ENCODE data around the gene FIGLA.
"Not testable (repeated sequence)": the region's sequence is repeated elsewhere in the genome, so short reads cannot be mapped to it uniquely, and the experiment has no call there.

FIGLA gene

GRCh38 chr2:70801607-70802263 is 11.3 kb upstream of the FIGLA start:
- Histone ChIP-seq H3K9me3 (ENCODE audit: low read length) (no peaks in the 10 kb centered on the region), H3K4me1 (ENCODE audit: insufficient read depth, low read length) (no peaks in the 10 kb centered on the region), H3K27me3 (ENCODE audit: insufficient read depth, low read length) (peaks cover 13% of the 10 kb centered on the region), H3K4me3 (ENCODE audit: low read length) (no peak overlapping the region), H3K36me3 (ENCODE audit: insufficient read depth, low read length) (no peaks in the 10 kb centered on the region), H2AFZ (ENCODE audit: low read depth, low read length) (no peak overlapping the region)

- Histone ChIP-seq H3K27me3 (ENCODE audit: insufficient read depth, low read length) (peaks cover 28% of the 10 kb centered on the region), H2AFZ (ENCODE audit: low read depth, low read length) (no peak overlapping the region), H3K36me3 (ENCODE audit: insufficient read depth, low read length) (no peaks in the 10 kb centered on the region), H3K4me1 (ENCODE audit: insufficient read depth, low read length) (no peaks in the 10 kb centered on the region), H3K4me3 (ENCODE audit: low read length) (no peak overlapping the region), H3K9me3 (ENCODE audit: low read length) (no peaks in the 10 kb centered on the region)
These were observed 9.3 kb upstream of the FIGLA start for GRCh38 chr2:70799706-70800105.

GRCh38 chr2:70797996-70798395 is 7.6 kb upstream of the FIGLA start:
- peaks cover 33% of the 10 kb centered on the region for H3K27me3 ChIP-seq (ENCODE audit: insufficient read depth, low read length)
- not testable (repeated sequence) for H3K4me3 ChIP-seq (ENCODE audit: low read length); H3K9me3 ChIP-seq (ENCODE audit: low read length); H3K4me1 ChIP-seq (ENCODE audit: insufficient read depth, low read length); H2AFZ ChIP-seq (ENCODE audit: low read depth, low read length); H3K36me3 ChIP-seq (ENCODE audit: insufficient read depth, low read length)

- Histone ChIP-seq H3K4me3 (ENCODE audit: low read length) (no peak overlapping the region), H3K36me3 (ENCODE audit: insufficient read depth, low read length) (no peaks in the 10 kb centered on the region), H3K4me1 (ENCODE audit: insufficient read depth, low read length) (no peaks in the 10 kb centered on the region), H3K27me3 (ENCODE audit: insufficient read depth, low read length) (peaks cover 36% of the 10 kb centered on the region), H2AFZ (ENCODE audit: low read depth, low read length) (no peak overlapping the region), H3K9me3 (ENCODE audit: low read length) (no peaks in the 10 kb centered on the region)
These were observed 7.1 kb upstream of the FIGLA start for GRCh38 chr2:70797506-70797905.

GRCh38 chr2:70796262-70796661 is 5.8 kb upstream of the FIGLA start:
- Histone ChIP-seq H3K36me3 (ENCODE audit: insufficient read depth, low read length) (no peaks in the 10 kb centered on the region), H2AFZ (ENCODE audit: low read depth, low read length) (no peak overlapping the region), H3K9me3 (ENCODE audit: low read length) (peaks cover 3% of the 10 kb centered on the region), H3K4me3 (ENCODE audit: low read length) (no peak overlapping the region), H3K4me1 (ENCODE audit: insufficient read depth, low read length) (no peaks in the 10 kb centered on the region), H3K27me3 (ENCODE audit: insufficient read depth, low read length) (peaks cover 39% of the 10 kb centered on the region)

- no peaks in the 10 kb centered on the region for H3K36me3 ChIP-seq (ENCODE audit: insufficient read depth, low read length)
- H3K9me3 ChIP-seq (ENCODE audit: low read length): peaks cover 3% of the 10 kb centered on the region
- H3K4me1 ChIP-seq (ENCODE audit: insufficient read depth, low read length): no peaks in the 10 kb centered on the region
- H3K27me3 ChIP-seq (ENCODE audit: insufficient read depth, low read length): peaks cover 42% of the 10 kb centered on the region
- no peak overlapping the region for H2AFZ ChIP-seq (ENCODE audit: low read depth, low read length)
- H3K4me3 ChIP-seq (ENCODE audit: low read length): no peak overlapping the region
These were observed 4.9 kb upstream of the FIGLA start for GRCh38 chr2:70795164-70795995.

- Histone ChIP-seq H3K36me3 (ENCODE audit: insufficient read depth, low read length) (no peaks in the 10 kb centered on the region), H3K27me3 (ENCODE audit: insufficient read depth, low read length) (peaks cover 59% of the 10 kb centered on the region), H2AFZ (ENCODE audit: low read depth, low read length) (no peak overlapping the region), H3K9me3 (ENCODE audit: low read length) (peaks cover 3% of the 10 kb centered on the region), H3K4me3 (ENCODE audit: low read length) (no peak overlapping the region), H3K4me1 (ENCODE audit: insufficient read depth, low read length) (peaks cover 8% of the 10 kb centered on the region)
These were observed 3.0 kb upstream of the FIGLA start for GRCh38 chr2:70793450-70793849.

GRCh38 chr2:70789304-70790135 is 923 bp downstream of the FIGLA start:
- Histone ChIP-seq H3K4me1 (ENCODE audit: insufficient read depth, low read length) (peaks cover 8% of the 10 kb centered on the region), H3K27me3 (ENCODE audit: insufficient read depth, low read length) (peaks cover 64% of the 10 kb centered on the region), H2AFZ (ENCODE audit: low read depth, low read length) (peak overlapping the region; percentile 65), H3K36me3 (ENCODE audit: insufficient read depth, low read length) (no peaks in the 10 kb centered on the region), H3K9me3 (ENCODE audit: low read length) (peaks cover 3% of the 10 kb centered on the region), H3K4me3 (ENCODE audit: low read length) (peak overlapping the region; percentile 25)

- Histone ChIP-seq H3K4me1 (ENCODE audit: insufficient read depth, low read length) (peaks cover 10% of the 10 kb centered on the region), H3K27me3 (ENCODE audit: insufficient read depth, low read length) (peaks cover 38% of the 10 kb centered on the region), H3K36me3 (ENCODE audit: insufficient read depth, low read length) (no peaks in the 10 kb centered on the region), H3K9me3 (ENCODE audit: low read length) (no peaks in the 10 kb centered on the region), H3K4me3 (ENCODE audit: low read length) (no peak overlapping the region), H2AFZ (ENCODE audit: low read depth, low read length) (no peak overlapping the region)
These were observed 5.1 kb downstream of the FIGLA start for GRCh38 chr2:70785137-70785911.

GRCh38 chr2:70784320-70784719 is 6.1 kb downstream of the FIGLA start:
- Histone ChIP-seq H3K27me3 (ENCODE audit: insufficient read depth, low read length) (peaks cover 36% of the 10 kb centered on the region), H3K9me3 (ENCODE audit: low read length) (no peaks in the 10 kb centered on the region), H2AFZ (ENCODE audit: low read depth, low read length) (no peak overlapping the region), H3K4me1 (ENCODE audit: insufficient read depth, low read length) (peaks cover 2% of the 10 kb centered on the region), H3K36me3 (ENCODE audit: insufficient read depth, low read length) (no peaks in the 10 kb centered on the region), H3K4me3 (ENCODE audit: low read length) (no peak overlapping the region)

- H3K4me3 ChIP-seq (ENCODE audit: low read length): no peak overlapping the region
- peaks cover 10% of the 10 kb centered on the region for H3K27me3 ChIP-seq (ENCODE audit: insufficient read depth, low read length)
- H3K9me3 ChIP-seq (ENCODE audit: low read length): peaks cover 2% of the 10 kb centered on the region
- H3K36me3 ChIP-seq (ENCODE audit: insufficient read depth, low read length): no peaks in the 10 kb centered on the region
- peaks cover 2% of the 10 kb centered on the region for H3K4me1 ChIP-seq (ENCODE audit: insufficient read depth, low read length)
- H2AFZ ChIP-seq (ENCODE audit: low read depth, low read length): no peak overlapping the region
These were observed 10.4 kb downstream of the FIGLA start for GRCh38 chr2:70779911-70780545.

- Histone ChIP-seq H3K4me1 (ENCODE audit: insufficient read depth, low read length) (peaks cover under 1% of the 10 kb centered on the region), H3K9me3 (ENCODE audit: low read length) (peaks cover 2% of the 10 kb centered on the region), H3K4me3 (ENCODE audit: low read length) (no peak overlapping the region), H3K36me3 (ENCODE audit: insufficient read depth, low read length) (no peaks in the 10 kb centered on the region), H3K27me3 (ENCODE audit: insufficient read depth, low read length) (peaks cover 10% of the 10 kb centered on the region), H2AFZ (ENCODE audit: low read depth, low read length) (no peak overlapping the region)
These were observed 11.0 kb downstream of the FIGLA start for GRCh38 chr2:70779491-70779890.

Data from neuron (in vitro differentiated cells).